ENCODE measurements around the gene CCR7. TPM values are rescaled to one million over a fixed set of nuclear protein-coding genes. Genes with fewer than 3 reads are reported as not detected.
A peak's percentile ranks its signal among the peaks of the same experiment; 100 is the strongest.

The CCR7 gene
- total and polyA plus RNA-seq, 2 of the 13 experiments (the other 11 are each of a cell fraction or from before 2014, with no cell fraction given) = 0.04 to 0.53 TPM

DNA sequence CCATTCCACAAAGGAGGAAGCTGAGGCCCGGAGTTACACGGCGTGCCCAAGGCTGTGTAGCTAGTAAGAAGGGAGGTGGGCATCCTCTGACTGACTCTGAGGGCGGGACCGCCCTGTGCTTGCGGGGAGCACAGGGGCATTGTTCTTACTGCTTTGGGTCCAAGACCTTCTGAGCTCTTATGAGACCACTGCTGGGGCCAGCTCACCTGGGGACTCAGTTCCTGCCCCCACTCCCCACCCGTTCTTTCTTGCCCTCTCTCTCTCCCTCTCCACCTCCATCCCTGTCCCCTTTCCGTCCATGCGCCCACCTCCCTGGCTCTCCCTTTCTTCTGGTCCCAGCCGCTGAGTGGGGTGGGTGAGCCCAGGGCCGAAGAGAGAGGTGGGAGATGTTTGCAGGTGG lies 19.6 kb downstream of the CCR7 start:
- POLR2A ChIA-PET = no interaction called here
- CTCF ChIA-PET (ENCODE audit: low intra/inter-chr PET ratio, low total read pairs) = no interaction called here
- Histone ChIP-seq H3K79me2 (ENCODE audit: insufficient read depth, low read length) (no peaks in the 10 kb centered on the region), H3K4me2 (ENCODE audit: low read depth, low read length) (no peak overlapping the region), H3K4me3 (replicated peaks in 1 of 3; ENCODE audit: insufficient read depth in 1 of 3, low read depth in 2 of 3, low read length in 3 of 3) (no peak overlapping the region), H3K9ac (ENCODE audit: insufficient read depth, low read depth, low read length) (no peak overlapping the region), H4K20me1 (ENCODE audit: insufficient read depth, low read length) (no peaks in the 10 kb centered on the region), H3K27ac (ENCODE audit: extremely low read length, insufficient read depth, low read length) (no peak overlapping the region), H2AFZ (ENCODE audit: low read length) (no peak overlapping the region), H3K36me3 (replicated peaks in 1 of 2; ENCODE audit: control insufficient read depth in 1 of 2, insufficient read depth in 2 of 2, low read length in 2 of 2) (no peaks in the 10 kb centered on the region), H3K9me3 (ENCODE audit: low read length) (no peaks in the 10 kb centered on the region), H3K27me3 (ENCODE audit: control insufficient read depth in 1 of 2, insufficient read depth in 2 of 2, low read length in 2 of 2) (no peaks in the 10 kb centered on the region), H3K4me1 (ENCODE audit: insufficient read depth, low read length) (peaks cover 73% of the 10 kb centered on the region)
- 91% methylated on average over 11 of the region's 11 CpGs for WGBS (ENCODE audit: low lambda C conversion rate)
- no peak for DNase-seq (ENCODE audit: low spot score)
- ATAC-seq = no peak
- FAIRE-seq = no peak
- BruUV-seq (replicated peaks) = no TSS peak
- intact Hi-C loops (cut with micrococcal nuclease; ENCODE audit: unreplicated experiment) = no loop called here
- in situ Hi-C loops (cut with HindIII; ENCODE audit: extremely low pct_ligation_motif_present, low pct_unique_long_range_greater_than_20kb) = no loop called here
- TF ChIP-seq PCBP1 (IDR thresholded peaks at IDR 0.05; ENCODE audit: borderline replicate concordance, low read depth, low read length) (0 out of 2 replicates have a peak, but pooled peaks have one; percentile 32), ZNF510 (CRISPR knock-in tag; IDR thresholded peaks at IDR 0.05; ENCODE audit: low read depth) (no peak), SIX1 (CRISPR knock-in tag; IDR thresholded peaks at IDR 0.05; ENCODE audit: borderline replicate concordance) (no peak), KLF16 (CRISPR knock-in tag; IDR thresholded peaks at IDR 0.05) (no peak), DNMT3B (CRISPR knock-in tag; conservative IDR thresholded peaks at IDR 0.05) (no peak), XBP1 (CRISPR knock-in tag; IDR thresholded peaks at IDR 0.05) (no peak), ZFY (CRISPR knock-in tag; IDR thresholded peaks at IDR 0.05) (no peak), RBM22 (optimal IDR thresholded peaks at IDR 0.05; ENCODE audit: low read length) (no peak), KMT2B (CRISPR knock-in tag; IDR thresholded peaks at IDR 0.05) (no peak), CBX5 (CRISPR knock-in tag; IDR thresholded peaks at IDR 0.05; ENCODE audit: borderline replicate concordance) (no peak), ESRRA (CRISPR knock-in tag; IDR thresholded peaks at IDR 0.05; ENCODE audit: low read depth) (no peak), ZNF274 (CRISPR knock-in tag; IDR thresholded peaks at IDR 0.05) (0 out of 2 replicates have a peak, but pooled peaks have one; percentile 51), ZBTB21 (CRISPR knock-in tag; IDR thresholded peaks at IDR 0.05) (no peak), ZNF75D (CRISPR knock-in tag; IDR thresholded peaks at IDR 0.05; ENCODE audit: borderline replicate concordance) (no peak), KLF9 (CRISPR knock-in tag; IDR thresholded peaks at IDR 0.05; ENCODE audit: low read depth) (no peak)
- TF ChIP-seq, protein P1, sequence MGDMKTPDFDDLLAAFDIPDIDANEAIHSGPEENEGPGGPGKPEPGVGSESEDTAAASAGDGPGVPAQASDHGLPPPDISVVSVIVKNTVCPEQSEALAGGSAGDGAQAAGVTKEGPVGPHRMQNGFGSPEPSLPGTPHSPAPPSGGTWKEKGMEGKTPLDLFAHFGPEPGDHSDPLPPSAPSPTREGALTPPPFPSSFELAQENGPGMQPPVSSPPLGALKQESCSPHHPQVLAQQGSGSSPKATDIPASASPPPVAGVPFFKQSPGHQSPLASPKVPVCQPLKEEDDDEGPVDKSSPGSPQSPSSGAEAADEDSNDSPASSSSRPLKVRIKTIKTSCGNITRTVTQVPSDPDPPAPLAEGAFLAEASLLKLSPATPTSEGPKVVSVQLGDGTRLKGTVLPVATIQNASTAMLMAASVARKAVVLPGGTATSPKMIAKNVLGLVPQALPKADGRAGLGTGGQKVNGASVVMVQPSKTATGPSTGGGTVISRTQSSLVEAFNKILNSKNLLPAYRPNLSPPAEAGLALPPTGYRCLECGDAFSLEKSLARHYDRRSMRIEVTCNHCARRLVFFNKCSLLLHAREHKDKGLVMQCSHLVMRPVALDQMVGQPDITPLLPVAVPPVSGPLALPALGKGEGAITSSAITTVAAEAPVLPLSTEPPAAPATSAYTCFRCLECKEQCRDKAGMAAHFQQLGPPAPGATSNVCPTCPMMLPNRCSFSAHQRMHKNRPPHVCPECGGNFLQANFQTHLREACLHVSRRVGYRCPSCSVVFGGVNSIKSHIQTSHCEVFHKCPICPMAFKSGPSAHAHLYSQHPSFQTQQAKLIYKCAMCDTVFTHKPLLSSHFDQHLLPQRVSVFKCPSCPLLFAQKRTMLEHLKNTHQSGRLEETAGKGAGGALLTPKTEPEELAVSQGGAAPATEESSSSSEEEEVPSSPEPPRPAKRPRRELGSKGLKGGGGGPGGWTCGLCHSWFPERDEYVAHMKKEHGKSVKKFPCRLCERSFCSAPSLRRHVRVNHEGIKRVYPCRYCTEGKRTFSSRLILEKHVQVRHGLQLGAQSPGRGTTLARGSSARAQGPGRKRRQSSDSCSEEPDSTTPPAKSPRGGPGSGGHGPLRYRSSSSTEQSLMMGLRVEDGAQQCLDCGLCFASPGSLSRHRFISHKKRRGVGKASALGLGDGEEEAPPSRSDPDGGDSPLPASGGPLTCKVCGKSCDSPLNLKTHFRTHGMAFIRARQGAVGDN (CRISPR knock-in tag; IDR thresholded peaks at IDR 0.05) = peak; percentile 19
- TF ChIP-seq, protein P2, sequence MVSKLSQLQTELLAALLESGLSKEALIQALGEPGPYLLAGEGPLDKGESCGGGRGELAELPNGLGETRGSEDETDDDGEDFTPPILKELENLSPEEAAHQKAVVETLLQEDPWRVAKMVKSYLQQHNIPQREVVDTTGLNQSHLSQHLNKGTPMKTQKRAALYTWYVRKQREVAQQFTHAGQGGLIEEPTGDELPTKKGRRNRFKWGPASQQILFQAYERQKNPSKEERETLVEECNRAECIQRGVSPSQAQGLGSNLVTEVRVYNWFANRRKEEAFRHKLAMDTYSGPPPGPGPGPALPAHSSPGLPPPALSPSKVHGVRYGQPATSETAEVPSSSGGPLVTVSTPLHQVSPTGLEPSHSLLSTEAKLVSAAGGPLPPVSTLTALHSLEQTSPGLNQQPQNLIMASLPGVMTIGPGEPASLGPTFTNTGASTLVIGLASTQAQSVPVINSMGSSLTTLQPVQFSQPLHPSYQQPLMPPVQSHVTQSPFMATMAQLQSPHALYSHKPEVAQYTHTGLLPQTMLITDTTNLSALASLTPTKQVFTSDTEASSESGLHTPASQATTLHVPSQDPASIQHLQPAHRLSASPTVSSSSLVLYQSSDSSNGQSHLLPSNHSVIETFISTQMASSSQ (IDR thresholded peaks at IDR 0.05; ENCODE audit: low read depth) = no peak
- TF ChIP-seq, protein P2 (CRISPR knock-in tag; IDR thresholded peaks at IDR 0.05; ENCODE audit: borderline replicate concordance) = no peak
- TF ChIP-seq, protein P3, sequence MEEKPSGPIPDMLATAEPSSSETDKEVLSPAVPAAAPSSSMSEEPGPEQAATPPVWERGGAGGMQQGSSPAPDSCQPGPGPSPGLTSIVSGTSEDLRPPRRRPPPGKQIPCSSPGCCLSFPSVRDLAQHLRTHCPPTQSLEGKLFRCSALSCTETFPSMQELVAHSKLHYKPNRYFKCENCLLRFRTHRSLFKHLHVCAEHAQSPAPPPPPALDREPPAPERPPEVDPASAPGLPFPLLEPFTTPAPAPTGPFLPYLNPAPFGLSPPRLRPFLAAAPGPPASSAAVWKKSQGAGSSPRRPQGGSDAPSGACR (CRISPR knock-in tag; IDR thresholded peaks at IDR 0.05) = no peak
